ENCODE data around the gene PFKP.

DNA sequence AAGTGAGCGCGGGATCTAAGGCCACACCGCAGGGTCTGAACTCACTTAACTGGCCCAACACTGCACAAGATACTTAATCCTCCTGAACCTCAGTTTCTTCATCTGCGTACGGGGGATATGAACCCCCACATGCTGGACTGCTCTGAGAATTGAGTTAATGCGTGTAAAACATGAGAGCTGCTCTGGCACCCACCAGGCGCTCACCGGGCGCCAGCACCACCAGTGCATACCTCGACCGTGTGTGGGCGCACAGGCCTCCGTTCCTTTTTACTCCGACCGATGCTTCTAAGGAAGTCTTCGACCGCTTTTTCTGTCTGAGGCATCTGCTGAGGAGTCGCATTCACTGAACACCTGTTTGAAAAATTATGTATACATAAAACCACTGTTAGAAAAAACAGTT is 78.0 kb downstream of the PFKP start:
- TF ChIP-seq, protein P1, sequence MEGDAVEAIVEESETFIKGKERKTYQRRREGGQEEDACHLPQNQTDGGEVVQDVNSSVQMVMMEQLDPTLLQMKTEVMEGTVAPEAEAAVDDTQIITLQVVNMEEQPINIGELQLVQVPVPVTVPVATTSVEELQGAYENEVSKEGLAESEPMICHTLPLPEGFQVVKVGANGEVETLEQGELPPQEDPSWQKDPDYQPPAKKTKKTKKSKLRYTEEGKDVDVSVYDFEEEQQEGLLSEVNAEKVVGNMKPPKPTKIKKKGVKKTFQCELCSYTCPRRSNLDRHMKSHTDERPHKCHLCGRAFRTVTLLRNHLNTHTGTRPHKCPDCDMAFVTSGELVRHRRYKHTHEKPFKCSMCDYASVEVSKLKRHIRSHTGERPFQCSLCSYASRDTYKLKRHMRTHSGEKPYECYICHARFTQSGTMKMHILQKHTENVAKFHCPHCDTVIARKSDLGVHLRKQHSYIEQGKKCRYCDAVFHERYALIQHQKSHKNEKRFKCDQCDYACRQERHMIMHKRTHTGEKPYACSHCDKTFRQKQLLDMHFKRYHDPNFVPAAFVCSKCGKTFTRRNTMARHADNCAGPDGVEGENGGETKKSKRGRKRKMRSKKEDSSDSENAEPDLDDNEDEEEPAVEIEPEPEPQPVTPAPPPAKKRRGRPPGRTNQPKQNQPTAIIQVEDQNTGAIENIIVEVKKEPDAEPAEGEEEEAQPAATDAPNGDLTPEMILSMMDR (IDR thresholded peaks at IDR 0.05; ENCODE audit: low read length) = no peak
- TF ChIP-seq EZH2 (optimal IDR thresholded peaks at IDR 0.05; ENCODE audit: low read depth, low read length) = no peak

Data from MM.1S (cell line).